HG02884 (cell line): ENCODE results near the gene TRAK1.

Source experiments
- ATAC-seq: cut with Tn5 transposase; IDR thresholded peaks from one replicate; pipeline ENCODE4 v1.9.1; 2021; ENCODE audit warnings: mild to moderate bottlenecking, moderate library complexity; ENCODE audit not compliant: unreplicated experiment

Gene TRAK1

GRCh38 chr3:42174679-42175385 lies 83.7 kb downstream of the TRAK1 start:
- ATAC-seq, result no peak

GRCh38 chr3:42175386-42176240 lies 84.5 kb downstream of the TRAK1 start:
- no peak for ATAC-seq

DNA sequence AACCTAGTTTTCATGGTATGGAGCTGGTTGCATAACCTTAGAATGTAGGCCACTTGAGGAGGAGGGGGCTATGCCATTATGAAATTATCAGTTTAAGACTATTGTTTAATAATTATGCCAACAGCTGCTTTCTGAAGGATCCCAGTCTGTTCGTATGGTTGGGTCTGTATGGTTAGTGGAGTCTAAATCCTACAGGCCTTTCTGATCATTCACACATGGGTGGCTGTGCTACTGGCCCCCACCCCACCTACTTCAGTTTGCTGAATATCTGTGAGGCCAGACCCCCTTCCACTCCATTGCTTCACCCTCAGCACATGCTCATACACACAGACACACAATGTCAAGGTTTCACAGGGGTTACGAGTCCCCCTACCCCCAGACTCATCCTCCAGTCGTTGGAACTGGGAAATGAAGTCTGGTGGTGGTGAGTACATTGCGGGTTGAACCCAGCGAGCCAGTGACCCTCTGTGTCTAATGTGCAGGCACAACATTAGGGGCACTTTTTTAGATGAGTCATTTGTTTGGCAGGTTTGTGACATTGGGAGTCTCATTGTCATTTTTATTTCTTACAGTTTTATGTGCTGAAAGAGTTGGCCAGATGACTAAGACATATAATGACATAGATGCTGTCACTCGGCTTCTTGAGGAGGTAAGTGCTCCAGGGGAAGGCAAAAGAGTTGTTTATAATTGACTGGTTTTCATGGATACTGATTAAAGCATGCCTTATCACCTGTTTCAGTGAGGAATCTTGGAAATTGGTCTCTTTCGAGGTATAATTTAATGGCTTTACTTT lies 85.3 kb downstream of the TRAK1 start:
- ATAC-seq, result no peak

- ATAC-seq, result no peak
Measured at GRCh38 chr3:42177068-42177800, 86.1 kb downstream of the TRAK1 start.

DNA sequence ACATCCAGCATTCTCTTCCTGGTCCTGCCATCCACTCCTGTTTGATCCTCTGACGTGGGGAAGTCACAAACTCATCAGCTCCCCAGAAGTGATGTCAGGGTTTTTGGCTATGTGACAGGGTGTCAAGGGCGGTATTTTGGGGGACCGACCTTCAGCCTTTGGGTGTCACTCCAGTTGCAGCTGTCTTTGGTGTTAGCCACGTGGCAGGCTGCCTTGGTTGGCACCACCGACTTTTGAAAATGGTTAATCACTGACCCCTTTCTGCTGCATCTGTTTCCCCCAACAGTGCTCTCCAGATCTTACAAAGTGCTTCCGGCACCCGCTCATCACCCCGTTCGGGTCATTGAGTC lies 86.6 kb downstream of the TRAK1 start:
- no peak for ATAC-seq

- no peak for ATAC-seq
Measured at GRCh38 chr3:42179110-42179725, 88.1 kb downstream of the TRAK1 start.

DNA sequence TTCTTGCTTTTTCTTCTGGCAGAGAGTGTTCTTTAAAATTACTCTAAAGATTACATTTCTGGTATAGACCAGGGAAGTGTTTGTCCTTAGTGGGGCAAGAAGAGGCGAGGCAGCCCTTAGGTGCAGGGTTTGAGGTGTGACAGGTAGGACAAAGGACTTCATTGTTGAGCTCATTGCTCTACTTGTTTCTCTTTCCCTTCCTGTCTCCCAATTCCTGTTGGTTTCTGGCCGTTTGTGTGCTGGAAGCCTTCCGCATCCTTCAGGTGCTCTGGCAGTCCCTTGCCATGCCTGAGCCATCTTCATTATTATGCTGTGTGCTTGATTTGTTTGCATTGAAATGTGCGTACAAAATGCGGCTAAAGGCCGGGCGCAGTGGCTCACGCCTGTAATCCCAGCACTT lies 89.7 kb downstream of the TRAK1 start:
- no peak for ATAC-seq

DNA sequence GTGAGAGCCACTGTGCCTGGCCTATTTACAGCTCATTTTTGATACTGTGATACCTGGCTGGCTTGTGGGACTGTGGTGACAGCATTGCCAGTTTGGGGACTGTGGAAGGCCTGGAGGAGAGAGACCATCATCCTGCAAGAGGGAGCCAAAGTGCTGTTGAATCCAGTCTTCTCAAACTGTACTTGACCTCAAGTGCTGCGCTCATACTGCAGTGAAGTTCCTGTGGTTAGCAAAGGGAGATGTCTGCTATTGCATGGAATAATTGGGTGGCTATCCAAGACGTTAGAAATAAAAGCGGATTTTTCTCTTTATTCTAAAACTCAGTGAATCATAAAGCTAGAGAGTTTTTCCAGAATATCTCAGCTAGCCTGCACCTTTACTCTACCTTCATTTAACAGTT lies 91.4 kb downstream of the TRAK1 start:
- ATAC-seq, result no peak

DNA sequence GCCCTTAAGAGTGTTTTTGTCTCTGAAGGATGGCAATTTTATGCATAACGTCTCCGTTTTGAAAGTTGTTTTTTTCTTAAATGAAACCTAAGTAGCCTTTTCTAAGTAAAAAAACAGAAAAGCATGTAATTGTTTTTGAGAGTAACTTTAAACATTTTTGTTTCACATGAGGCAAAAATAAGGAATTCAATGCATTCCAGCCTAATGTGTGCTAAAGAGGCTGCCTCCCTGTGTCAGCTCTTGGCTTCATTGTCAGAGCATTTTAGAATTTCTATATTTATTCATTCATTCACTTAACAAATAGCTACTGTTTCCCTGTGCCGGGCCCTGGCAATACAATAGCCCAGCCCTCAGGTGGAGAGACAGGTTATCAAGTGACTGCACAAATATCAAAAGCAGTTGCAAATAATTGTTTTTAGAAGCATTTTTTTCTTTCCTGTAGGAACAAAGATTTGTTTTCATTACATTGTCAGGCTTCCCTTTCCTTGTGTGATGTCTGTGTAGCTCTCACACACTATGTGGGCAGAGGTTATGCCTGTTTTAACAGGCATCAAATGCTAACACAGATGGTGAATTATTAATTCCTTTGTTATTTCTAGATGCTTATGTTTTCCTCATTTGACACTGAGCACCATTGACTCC lies 93.0 kb downstream of the TRAK1 start:
- ATAC-seq, result no peak

DNA sequence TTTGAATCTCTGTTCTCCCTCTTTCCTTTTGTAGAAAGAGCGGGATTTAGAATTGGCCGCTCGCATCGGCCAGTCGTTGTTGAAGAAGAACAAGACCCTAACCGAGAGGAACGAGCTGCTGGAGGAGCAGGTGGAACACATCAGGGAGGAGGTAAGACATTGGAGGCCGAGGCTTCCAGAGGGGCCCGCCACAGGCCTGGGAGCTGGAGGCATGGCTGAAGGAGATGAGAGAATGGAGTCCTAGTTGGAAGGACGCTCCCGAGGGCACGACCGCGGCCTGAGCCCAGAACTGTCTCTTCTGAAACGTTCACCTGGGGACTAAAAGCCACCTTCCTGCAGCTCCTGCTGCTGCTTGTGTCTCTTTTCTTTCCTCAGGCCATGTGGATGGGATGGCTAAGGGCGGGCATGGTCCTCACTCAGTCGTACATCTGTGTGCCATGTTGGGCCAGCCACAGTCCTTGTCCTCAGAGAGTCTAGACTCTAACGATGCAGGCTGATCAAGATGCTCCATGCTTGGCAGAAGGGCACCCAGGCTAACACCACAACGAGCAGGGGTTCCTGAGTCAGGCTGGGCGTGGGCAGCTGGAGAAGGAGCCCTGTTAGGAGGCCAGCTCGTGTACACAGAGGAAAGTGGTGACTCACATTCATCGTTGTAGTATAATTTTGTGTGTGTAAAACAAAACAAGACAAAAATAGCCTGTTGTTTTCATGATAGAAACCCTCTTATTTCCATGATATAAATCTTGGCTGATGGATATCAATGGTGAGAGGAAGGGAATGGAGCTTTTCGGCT lies 93.7 kb downstream of the TRAK1 start:
- no peak for ATAC-seq

DNA sequence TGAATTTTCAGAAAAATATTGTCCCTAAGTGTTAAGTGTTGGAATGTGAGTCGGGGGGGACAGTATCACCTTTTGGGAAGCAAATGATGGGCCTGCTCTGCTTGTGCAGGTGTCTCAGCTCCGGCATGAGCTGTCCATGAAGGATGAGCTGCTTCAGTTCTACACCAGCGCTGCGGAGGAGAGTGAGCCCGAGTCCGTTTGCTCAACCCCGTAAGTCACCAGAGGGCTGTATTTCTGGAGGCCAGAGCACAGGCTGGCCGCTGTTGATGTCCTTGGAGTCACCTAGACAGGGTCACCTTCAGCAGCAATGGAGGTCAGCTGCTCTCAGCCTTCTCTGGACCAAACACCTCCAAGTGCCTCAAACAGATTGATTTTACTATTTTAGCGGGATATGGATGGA lies 96.8 kb downstream of the TRAK1 start:
- ATAC-seq, result no peak

DNA sequence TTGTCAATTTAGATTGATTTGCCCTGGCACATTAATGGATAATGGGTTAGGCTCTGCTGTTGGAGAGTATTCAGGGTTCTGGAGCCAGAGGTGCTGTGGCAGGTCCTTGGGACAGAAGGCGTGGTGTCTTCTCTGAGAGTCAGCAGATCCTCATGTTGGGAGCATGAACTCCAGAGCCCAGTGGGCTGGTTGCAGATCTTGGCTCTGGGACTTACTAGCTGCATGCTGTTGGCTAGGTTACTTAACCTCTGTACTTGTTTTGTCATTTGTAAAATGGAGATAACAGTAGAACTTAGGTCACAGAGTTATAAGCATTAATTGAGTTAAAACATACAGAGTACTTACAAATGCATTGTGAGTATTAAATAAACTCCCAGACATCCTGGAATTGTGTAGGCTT lies 97.2 kb downstream of the TRAK1 start:
- ATAC-seq, result no peak

GRCh38 chr3:42189001-42189460 lies 97.9 kb downstream of the TRAK1 start:
- ATAC-seq, result no peak

- no peak for ATAC-seq
Measured at GRCh38 chr3:42189736-42190135, 98.6 kb downstream of the TRAK1 start.

- no peak for ATAC-seq
Measured at GRCh38 chr3:42190701-42191442, 99.7 kb downstream of the TRAK1 start.

GRCh38 chr3:42191443-42191747 lies 100.2 kb downstream of the TRAK1 start:
- ATAC-seq, result no peak

- ATAC-seq, result no peak
Measured at GRCh38 chr3:42192334-42193200, 101.4 kb downstream of the TRAK1 start.
